Breast epithelium (tissue), 3 donors: ENCODE data around the gene MIEF2.

ENCODE experiments used
- CTCF ChIP-seq, 3 donors: fragments of 450-650 bp; IDR thresholded peaks; one replicate each; pipeline ENCODE4 v1.5.1; 2016 to 2017; ENCODE audit warnings: antibody characterized with exemption in 3 of 3, mild to moderate bottlenecking in 3 of 3, moderate library complexity in 3 of 3
- POLR2A ChIP-seq: fragments of 450-650 bp; IDR thresholded peaks from one replicate; pipeline ENCODE4 v1.6.1; 2016; ENCODE audit warnings: antibody characterized with exemption, mild to moderate bottlenecking, moderate library complexity

GRCh38 chr17:18246109-18246725 is 14.2 kb upstream of the MIEF2 start:
- TF ChIP-seq CTCF (IDR thresholded peaks at IDR 0.05), result no peak
- TF ChIP-seq POLR2A, result no peak
